ENCODE results near the gene CDC25A.

CDC25A gene

GRCh38 chr3:48110463-48110862 is 77.8 kb downstream of the CDC25A start:
- H3K9me3 Mint-ChIP-seq: no peaks in the 10 kb centered on the region
- ATAC-seq (peak; percentile 59), DNase-seq (no peak)

GRCh38 chr3:48107227-48107626 is 81.0 kb downstream of the CDC25A start:
- no peaks in the 10 kb centered on the region for H3K27me3 Mint-ChIP-seq
- ATAC-seq: no peak

More at GRCh38 chr3:48110463-48110862, 77.8 kb downstream of the CDC25A start:
- H3K27ac Mint-ChIP-seq: no peak overlapping the region
- H3K4me1 Mint-ChIP-seq: peaks cover 17% of the 10 kb centered on the region
- no peak overlapping the region for H3K4me3 Mint-ChIP-seq
- H3K27me3 Mint-ChIP-seq: no peaks in the 10 kb centered on the region

More at GRCh38 chr3:48107227-48107626, 81.0 kb downstream of the CDC25A start:
- no peak for DNase-seq
- no peak overlapping the region for H3K4me3 Mint-ChIP-seq
- H3K27ac Mint-ChIP-seq: no peak overlapping the region
- H3K9me3 Mint-ChIP-seq: no peaks in the 10 kb centered on the region
- H3K4me1 Mint-ChIP-seq: peaks cover 2% of the 10 kb centered on the region
